Breast epithelium (tissue), 4 donors: ENCODE measurements around the gene OSBPL2. TPM values are rescaled to one million over a fixed set of nuclear protein-coding genes. Genes with fewer than 3 reads are reported as not detected.

Source experiments
- DNase-seq, 2 donors: peaks; one replicate each; pipeline ENCODE4 v3.0.0-alpha.2; 2019; ENCODE audit warnings: low spot score in 2 of 2
- H3K27ac ChIP-seq, 2 donors: fragments of 200-600 bp; sonication (generic) in 1 of 2; one replicate each; pipeline ENCODE4 v1.5.1; 2016 to 2019; ENCODE audit warnings: mild to moderate bottlenecking in 1 of 2
- H3K27me3 ChIP-seq, 2 donors: fragments of 200-600 bp; sonication (generic) in 1 of 2; one replicate each; pipeline versions ENCODE4 v1.5.1 to v1.6.0; 2017 to 2019; ENCODE audit warnings: control low read depth in 1 of 2, mild to moderate bottlenecking in 1 of 2
- H3K36me3 ChIP-seq: fragments of 200-600 bp; one replicate; pipeline ENCODE4 v1.5.1; 2019
- H3K4me1 ChIP-seq, 2 donors: fragments of 200-600 bp; sonication (generic); one replicate each; pipeline ENCODE4 v1.5.1; 2016 to 2019; ENCODE audit warnings: control low read depth in 1 of 2
- H3K4me3 ChIP-seq, 3 donors: fragments of 200-600 bp; sonication (generic); 1 replicate in 2 of 3; 2 replicates in 1 of 3; pipeline ENCODE4 v1.5.1; 2016 to 2019; ENCODE audit warnings: mild to moderate bottlenecking in 3 of 3, moderate library complexity in 2 of 3
- H3K9me3 ChIP-seq, 2 donors: fragments of 200-600 bp; sonication (generic) in 1 of 2; one replicate each; pipeline ENCODE4 v1.5.1; 2016 to 2019; ENCODE audit warnings: control low read depth in 1 of 2
- POLR2A ChIP-seq: fragments of 450-650 bp; IDR thresholded peaks from one replicate; pipeline ENCODE4 v1.6.1; 2016; ENCODE audit warnings: antibody characterized with exemption, mild to moderate bottlenecking, moderate library complexity
- POLR2AphosphoS5 ChIP-seq, 3 donors: sonication (generic); formaldehyde crosslinking; IDR thresholded peaks; one replicate each; pipeline ENCODE4 v1.6.1; 2017; ENCODE audit warnings: antibody characterized with exemption in 3 of 3
- intact Hi-C: fragments of 100-400 bp; cut with DNase I; formaldehyde crosslinking; loops from one replicate; pipeline ENCODE4 v1.15.1; 2023; ENCODE audit warnings: low total_unique reads
- total RNA-seq, 3 donors: library from RNA; depleted of rRNA; stranded (reverse); fragments of >200 nt; gene quantifications; one replicate each; pipeline ENCODE4 v1.1.0, GENCODE V29; 2016
- TF ChIP-seq, protein P1 (sequence below), 3 donors: fragments of 450-650 bp; IDR thresholded peaks; one replicate each; pipeline ENCODE4 v1.5.1; 2016 to 2017; ENCODE audit warnings: antibody characterized with exemption in 3 of 3, mild to moderate bottlenecking in 3 of 3, moderate library complexity in 3 of 3

OSBPL2 gene
- total RNA-seq, 3 donors from 2014 or later = 25.0 to 46.1 (median 38.0) TPM

DNA sequence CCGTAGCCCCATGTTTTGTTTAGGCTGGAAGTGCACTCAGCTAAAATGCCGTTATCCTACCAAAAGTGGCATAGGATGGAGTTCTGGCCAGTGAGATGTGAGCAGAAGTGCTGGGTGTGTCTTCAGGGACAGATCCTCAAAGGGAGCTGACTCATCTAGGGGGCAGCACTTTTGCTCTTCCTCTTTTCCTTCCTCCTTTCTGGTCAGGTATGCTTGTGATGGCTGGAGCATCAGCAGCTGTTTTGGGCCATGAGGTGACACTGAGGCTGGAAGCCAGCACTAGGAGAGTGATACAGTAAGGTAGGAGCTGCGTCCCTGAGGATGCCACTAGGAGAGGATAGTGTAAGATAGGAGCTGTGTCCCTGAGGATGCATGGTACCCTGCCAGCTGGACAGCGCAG lies 4.6 kb upstream of the OSBPL2 start:
- Histone ChIP-seq H3K9me3 (no peaks in the 10 kb centered on the region), H3K4me3 (no peak overlapping the region), H3K27me3 (no peaks in the 10 kb centered on the region), H3K27ac (no peak overlapping the region), H3K4me1 (no peaks in the 10 kb centered on the region), H3K36me3 (no peaks in the 10 kb centered on the region)
- DNase-seq = no peak
- TF ChIP-seq, protein P1, sequence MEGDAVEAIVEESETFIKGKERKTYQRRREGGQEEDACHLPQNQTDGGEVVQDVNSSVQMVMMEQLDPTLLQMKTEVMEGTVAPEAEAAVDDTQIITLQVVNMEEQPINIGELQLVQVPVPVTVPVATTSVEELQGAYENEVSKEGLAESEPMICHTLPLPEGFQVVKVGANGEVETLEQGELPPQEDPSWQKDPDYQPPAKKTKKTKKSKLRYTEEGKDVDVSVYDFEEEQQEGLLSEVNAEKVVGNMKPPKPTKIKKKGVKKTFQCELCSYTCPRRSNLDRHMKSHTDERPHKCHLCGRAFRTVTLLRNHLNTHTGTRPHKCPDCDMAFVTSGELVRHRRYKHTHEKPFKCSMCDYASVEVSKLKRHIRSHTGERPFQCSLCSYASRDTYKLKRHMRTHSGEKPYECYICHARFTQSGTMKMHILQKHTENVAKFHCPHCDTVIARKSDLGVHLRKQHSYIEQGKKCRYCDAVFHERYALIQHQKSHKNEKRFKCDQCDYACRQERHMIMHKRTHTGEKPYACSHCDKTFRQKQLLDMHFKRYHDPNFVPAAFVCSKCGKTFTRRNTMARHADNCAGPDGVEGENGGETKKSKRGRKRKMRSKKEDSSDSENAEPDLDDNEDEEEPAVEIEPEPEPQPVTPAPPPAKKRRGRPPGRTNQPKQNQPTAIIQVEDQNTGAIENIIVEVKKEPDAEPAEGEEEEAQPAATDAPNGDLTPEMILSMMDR (IDR thresholded peaks at IDR 0.05) = no peak
- no peak for TF ChIP-seq POLR2AphosphoS5 (IDR thresholded peaks at IDR 0.05)
- no peak for TF ChIP-seq POLR2A
- intact Hi-C loops = no loop called here

DNA sequence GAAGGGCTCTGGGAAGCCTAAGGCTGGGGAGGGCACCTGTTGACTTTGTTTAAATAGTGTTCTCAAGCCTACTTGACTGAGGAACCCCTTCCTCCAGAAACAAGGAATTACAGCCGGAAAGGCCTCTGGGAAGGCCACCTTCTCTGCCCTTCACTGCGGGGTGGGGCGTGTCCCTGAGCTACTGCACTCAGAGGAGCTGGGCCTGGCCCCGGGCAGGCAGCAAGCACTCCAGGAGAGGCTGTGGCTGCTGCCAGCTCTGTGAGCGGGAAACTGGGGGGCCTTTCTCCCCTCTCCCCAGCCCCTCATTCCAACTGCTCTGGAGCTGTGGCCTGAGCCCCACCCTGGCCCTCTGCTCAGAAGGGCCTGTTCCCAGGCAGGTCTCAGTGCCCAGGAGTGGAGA lies 4.0 kb upstream of the OSBPL2 start:
- Histone ChIP-seq H3K4me3 (no peak overlapping the region), H3K36me3 (no peaks in the 10 kb centered on the region), H3K4me1 (no peaks in the 10 kb centered on the region), H3K27ac (no peak overlapping the region), H3K9me3 (no peaks in the 10 kb centered on the region), H3K27me3 (no peaks in the 10 kb centered on the region)
- TF ChIP-seq POLR2AphosphoS5 (IDR thresholded peaks at IDR 0.05) = no peak
- TF ChIP-seq, protein P1 (IDR thresholded peaks at IDR 0.05) = no peak
- no peak for TF ChIP-seq POLR2A
- intact Hi-C loops = no loop called here
- DNase-seq = no peak

DNA sequence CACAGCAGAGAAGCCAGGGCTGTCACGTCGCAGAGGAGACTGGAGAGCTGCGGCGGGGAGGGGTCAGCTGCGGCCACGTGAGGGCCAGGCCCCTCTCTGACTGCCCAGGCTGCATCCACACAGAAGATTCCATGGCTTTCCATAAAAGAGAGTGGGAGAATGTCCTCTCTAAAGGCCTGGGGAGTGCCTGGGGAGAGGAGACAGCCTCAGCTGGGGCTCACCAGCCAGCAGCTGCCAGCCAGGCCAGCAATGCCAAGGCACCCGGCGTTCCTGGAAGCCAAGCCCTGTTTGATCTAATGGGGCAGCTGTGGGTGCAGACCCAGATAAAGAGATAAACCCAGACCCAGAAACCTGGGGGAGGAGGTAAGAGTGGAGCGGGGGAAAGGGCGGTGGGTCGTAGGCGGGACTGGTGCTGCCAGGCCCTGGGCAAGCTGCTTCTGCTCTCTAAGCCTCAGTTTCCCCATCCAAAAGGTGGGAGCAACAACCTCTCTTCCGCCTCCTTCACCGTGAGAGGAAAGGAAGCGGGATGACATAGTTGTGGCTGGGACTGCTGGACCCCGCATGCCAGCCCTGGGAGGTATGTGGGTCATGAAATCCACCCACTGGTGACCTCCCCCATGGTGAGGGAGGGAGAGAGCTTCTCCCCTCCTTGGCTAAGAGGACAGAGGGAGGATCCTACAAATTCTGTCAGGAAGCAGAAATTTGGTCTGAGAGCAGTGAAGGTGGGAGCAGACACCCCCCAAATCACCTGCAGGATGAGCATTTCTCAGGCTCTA lies 3.1 kb upstream of the OSBPL2 start:
- intact Hi-C loops = no loop called here

DNA sequence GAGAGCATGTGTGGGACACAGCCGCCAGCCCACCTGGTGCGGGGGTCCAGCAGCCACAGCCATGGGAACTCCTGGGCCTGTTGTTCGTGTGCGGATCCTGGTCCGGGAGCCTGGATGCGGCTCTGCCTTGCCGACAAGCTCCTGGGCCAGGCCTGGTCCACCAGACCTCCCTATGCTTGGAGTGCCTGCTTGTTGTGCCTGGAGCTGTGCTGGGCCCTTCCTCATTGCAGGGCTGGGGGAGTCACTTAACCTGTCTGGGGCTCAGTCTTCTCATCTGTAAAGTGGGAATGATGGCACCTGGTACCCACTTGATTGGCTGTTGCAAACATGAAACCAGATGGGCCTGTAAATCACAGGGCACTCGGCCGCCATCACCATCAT lies 2.6 kb upstream of the OSBPL2 start:
- Histone ChIP-seq H3K27me3 (no peaks in the 10 kb centered on the region), H3K36me3 (no peaks in the 10 kb centered on the region), H3K4me1 (no peaks in the 10 kb centered on the region), H3K27ac (no peak overlapping the region), H3K4me3 (no peak overlapping the region), H3K9me3 (no peaks in the 10 kb centered on the region)
- DNase-seq = no peak
- TF ChIP-seq POLR2AphosphoS5 (IDR thresholded peaks at IDR 0.05) = no peak
- TF ChIP-seq, protein P1 (IDR thresholded peaks at IDR 0.05) = no peak
- intact Hi-C loops = no loop called here

More for the DNA sequence above, 3.1 kb upstream of the OSBPL2 start:
- Histone ChIP-seq H3K4me3 (no peak overlapping the region), H3K27me3 (no peaks in the 10 kb centered on the region), H3K9me3 (no peaks in the 10 kb centered on the region), H3K36me3 (no peaks in the 10 kb centered on the region), H3K4me1 (no peaks in the 10 kb centered on the region), H3K27ac (no peak overlapping the region)
- no peak for TF ChIP-seq POLR2A
- TF ChIP-seq POLR2AphosphoS5 (IDR thresholded peaks at IDR 0.05) = no peak
- TF ChIP-seq, protein P1 (IDR thresholded peaks at IDR 0.05) = no peak
- no peak for DNase-seq

DNA sequence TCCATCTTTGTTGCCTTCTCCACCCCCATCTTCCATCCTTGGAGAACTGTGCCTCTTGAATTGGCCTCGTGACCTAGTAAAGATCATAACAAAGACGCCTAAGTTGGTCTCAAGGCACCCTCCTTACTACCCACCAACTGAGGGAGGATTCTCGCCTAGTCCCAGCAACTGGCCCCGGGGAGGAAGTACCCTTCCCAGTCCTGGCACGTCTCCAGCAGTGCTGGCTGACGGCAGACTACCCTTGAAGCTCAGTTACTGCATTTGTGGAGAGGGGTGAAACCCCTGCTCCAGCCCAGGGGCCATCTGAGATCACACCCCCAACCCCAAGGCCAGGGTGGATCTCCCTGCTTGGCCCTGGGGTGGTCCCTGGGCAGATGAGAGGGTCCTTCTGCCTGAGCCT lies 2.1 kb upstream of the OSBPL2 start:
- intact Hi-C loops = no loop called here
- no peak for DNase-seq
- TF ChIP-seq POLR2AphosphoS5 (IDR thresholded peaks at IDR 0.05) = no peak
- TF ChIP-seq, protein P1 (IDR thresholded peaks at IDR 0.05) = no peak
- TF ChIP-seq POLR2A = no peak
- Histone ChIP-seq H3K36me3 (no peaks in the 10 kb centered on the region), H3K27ac (no peak overlapping the region), H3K4me3 (no peak overlapping the region), H3K4me1 (no peaks in the 10 kb centered on the region), H3K27me3 (no peaks in the 10 kb centered on the region), H3K9me3 (no peaks in the 10 kb centered on the region)
